WTC11 (cell line): Measurements from ENCODE around the gene TCF12. TPM values are rescaled to one million over a fixed set of nuclear protein-coding genes. Genes with fewer than 3 reads are reported as not detected.

Experiments
- ATAC-seq: fragments of 200-7000 bp; cut with Tn5 transposase; 2 replicates; pipeline ENCODE4 v1.10.0; 2021; ENCODE audit warnings: mild to moderate bottlenecking, moderate library complexity
- Bru-seq: library from RNA; stranded (reverse); fragments of 400-500 nt; gene quantifications from one replicate; lab custom pipeline; 2021; lab: Mats Ljungman, UMichigan
- CTCF ChIA-PET: fragments of 300-600 bp; sonication (Branson Sonifier 250); formaldehyde crosslinking; loops from one replicate; lab custom pipeline; 2021; ENCODE audit warnings: antibody characterized with exemption; lab: Charles Lee
- POLR2A ChIA-PET: fragments of 350-600 bp; sonication (Branson Sonifier 250); formaldehyde crosslinking; loops from one replicate; lab custom pipeline; 2021; ENCODE audit warnings: antibody characterized with exemption; lab: Charles Lee
- DNase-seq: peaks from one replicate; pipeline ENCODE4 v3.0.0; 2021; ENCODE audit warnings: low spot score
- H3K27ac Mint-ChIP-seq: 2 replicates; pipeline ENCODE4 v1.8.0; 2021; ENCODE audit warnings: mixed read lengths
- H3K27me3 Mint-ChIP-seq: 2 replicates; pipeline ENCODE4 v1.8.0; 2021; ENCODE audit warnings: low read depth, mild to moderate bottlenecking, moderate library complexity, mixed read lengths
- H3K36me3 Mint-ChIP-seq: 2 replicates; pipeline ENCODE4 v1.8.0; 2021; ENCODE audit warnings: mixed read lengths
- H3K4me1 Mint-ChIP-seq: 2 replicates; pipeline ENCODE4 v1.8.0; 2022; ENCODE audit warnings: mixed read lengths
- H3K4me3 Mint-ChIP-seq: 2 replicates; pipeline ENCODE4 v1.8.0; 2021; ENCODE audit warnings: mild to moderate bottlenecking, moderate library complexity, mixed read lengths
- H3K9me3 Mint-ChIP-seq: 2 replicates; pipeline ENCODE4 v1.8.0; 2021; ENCODE audit warnings: mixed read lengths
- ARID4B ChIP-seq: sonication (generic); formaldehyde crosslinking; IDR thresholded peaks from 2 replicates; pipeline ENCODE4 v1.8.0; 2023; ENCODE audit warnings: missing genetic modification reagents, mild to moderate bottlenecking, borderline replicate concordance
- ATF2 ChIP-seq: sonication (generic); formaldehyde crosslinking; IDR thresholded peaks from 2 replicates; pipeline ENCODE4 v1.8.1; 2022; ENCODE audit warnings: low read depth, missing genetic modification reagents, borderline replicate concordance
- E2F5 ChIP-seq: sonication (generic); formaldehyde crosslinking; IDR thresholded peaks from 2 replicates; pipeline ENCODE4 v1.8.1; 2022; ENCODE audit warnings: mild to moderate bottlenecking, moderate library complexity, missing genetic modification reagents
- ETV6 ChIP-seq: sonication (generic); formaldehyde crosslinking; IDR thresholded peaks from 2 replicates; pipeline ENCODE4 v1.8.1; 2022; ENCODE audit warnings: mild to moderate bottlenecking, missing genetic modification reagents
- FOXK1 ChIP-seq: sonication (generic); formaldehyde crosslinking; IDR thresholded peaks from 2 replicates; pipeline ENCODE4 v1.8.0; 2022; ENCODE audit warnings: mild to moderate bottlenecking, moderate library complexity, missing genetic modification reagents
- IRF2 ChIP-seq: sonication (generic); formaldehyde crosslinking; IDR thresholded peaks from 2 replicates; pipeline ENCODE4 v1.8.0; 2022; ENCODE audit warnings: low read depth, missing genetic modification reagents, borderline replicate concordance
- MYBL2 ChIP-seq: sonication (generic); formaldehyde crosslinking; IDR thresholded peaks from 2 replicates; pipeline ENCODE4 v1.8.1; 2023; ENCODE audit warnings: mild to moderate bottlenecking, moderate library complexity, missing genetic modification reagents
- PRDM15 ChIP-seq: sonication (generic); formaldehyde crosslinking; IDR thresholded peaks from 2 replicates; pipeline ENCODE4 v1.8.0; 2022; ENCODE audit warnings: missing genetic modification reagents
- PRRX2 ChIP-seq: fragments of 250-450 bp; sonication (Bioruptor Pico); IDR thresholded peaks from 2 replicates; pipeline ENCODE4 v1.8.0; 2021; ENCODE audit warnings: mild to moderate bottlenecking
- RELA ChIP-seq: sonication (generic); formaldehyde crosslinking; IDR thresholded peaks from 2 replicates; pipeline ENCODE4 v1.8.1; 2022; ENCODE audit warnings: missing genetic modification reagents, mild to moderate bottlenecking, borderline replicate concordance
- RORB ChIP-seq: fragments of 250-450 bp; sonication (Bioruptor Pico); IDR thresholded peaks from 2 replicates; pipeline ENCODE4 v1.9.0; 2021; ENCODE audit warnings: mild to moderate bottlenecking
- SMAD3 ChIP-seq: sonication (generic); formaldehyde crosslinking; IDR thresholded peaks from 2 replicates; pipeline ENCODE4 v1.8.0; 2022; ENCODE audit warnings: missing genetic modification reagents, mild to moderate bottlenecking, borderline replicate concordance
- SP1 ChIP-seq: sonication (generic); formaldehyde crosslinking; conservative IDR thresholded peaks from 2 replicates; pipeline ENCODE4 v1.8.1; 2022; ENCODE audit warnings: missing genetic modification reagents
- TEAD1 ChIP-seq: sonication (generic); formaldehyde crosslinking; IDR thresholded peaks from 2 replicates; pipeline ENCODE4 v1.8.0; 2022; ENCODE audit warnings: mild to moderate bottlenecking, missing genetic modification reagents
- ZBTB21 ChIP-seq: sonication (generic); formaldehyde crosslinking; IDR thresholded peaks from 2 replicates; pipeline ENCODE4 v1.8.1; 2023; ENCODE audit warnings: mild to moderate bottlenecking, missing genetic modification reagents, borderline replicate concordance
- ZBTB43 ChIP-seq: sonication (generic); formaldehyde crosslinking; IDR thresholded peaks from 2 replicates; pipeline ENCODE4 v1.8.1; 2023; ENCODE audit warnings: mild to moderate bottlenecking, missing genetic modification reagents
- ZNF219 ChIP-seq: sonication (generic); formaldehyde crosslinking; IDR thresholded peaks from 2 replicates; pipeline ENCODE4 v1.8.0; 2023; ENCODE audit warnings: missing genetic modification reagents, mild to moderate bottlenecking, borderline replicate concordance
- ZNF281 ChIP-seq: sonication (generic); formaldehyde crosslinking; IDR thresholded peaks from 2 replicates; pipeline ENCODE4 v1.8.0; 2023; ENCODE audit warnings: mild to moderate bottlenecking, missing genetic modification reagents
- long read RNA-seq, 3 experiments: library from RNA in 1 of 3; library from capped mRNA in 1 of 3; library from polyadenylated mRNA in 1 of 3; unstranded in 2 of 3; stranded (forward) in 1 of 3; transcript quantifications; one replicate each; pipeline ENCODE4 v2.0.0, GENCODE V29; 2021
- total RNA-seq: library from RNA; stranded (reverse); gene quantifications from 3 replicates; pipeline ENCODE4 v1.2.3, GENCODE V29; 2021

Gene TCF12
- total RNA-seq: 73.2 to 92.9 TPM (median 81.3 TPM) in 3 replicates
- percentile 89 among the genes with signal in this experiment for Bru-seq, nascent RNA
- long read RNA-seq, experiment 1, full-length matches to known transcripts: 146 of 276 reads
- long read RNA-seq, experiment 1, partial matches to known transcripts: 60 of 276 reads
- long read RNA-seq, experiment 1, other reads (novel, unspliced or antisense): 70 of 276 reads
- long read RNA-seq, experiment 2, full-length matches to known transcripts: 15 of 66 reads
- long read RNA-seq, experiment 2, partial matches to known transcripts: 16 of 66 reads
- long read RNA-seq, experiment 2, other reads (novel, unspliced or antisense): 35 of 66 reads
- long read RNA-seq, experiment 3, partial matches to known transcripts: 5 of 9 reads
- long read RNA-seq, experiment 3, other reads (novel, unspliced or antisense): 3 of 9 reads

- ATAC-seq: peak; percentile 93
- peak within 1 kb of the TSS; percentile 86 for H3K4me3 Mint-ChIP-seq
- DNase-seq: peak; percentile 96
- H3K27me3 Mint-ChIP-seq: peaks cover 17% of the 10 kb centered on the region
- POLR2A ChIA-PET: interaction anchor here (0.6 to 1.7 kb wide), 3 partner anchors 10 to 185 kb away, joined by 3 to 25 read pairs (median 5); partner anchors contain the start of gene ZNF280D
- peaks cover 14% of the 10 kb centered on the region for H3K9me3 Mint-ChIP-seq
- H3K36me3 Mint-ChIP-seq: peaks cover 28% of the 10 kb centered on the region
- CTCF ChIA-PET: interaction anchor here (0.6 to 1.1 kb wide), 6 partner anchors 26 to 427 kb away, joined by 3 to 6 read pairs (median 3); no protein-coding TSS in a partner anchor
- no peak within 1 kb of the TSS for H3K27ac Mint-ChIP-seq
- peaks cover 37% of the 10 kb centered on the region for H3K4me1 Mint-ChIP-seq
- TF ChIP-seq SP1 (CRISPR knock-in tag): peak; percentile 95
- peak; percentile 77 for TF ChIP-seq ARID4B (CRISPR knock-in tag)
- 0 out of 2 replicates have a peak, but pooled peaks have one; percentile 48 for TF ChIP-seq IRF2 (CRISPR knock-in tag)
- TF ChIP-seq ZBTB43 (CRISPR knock-in tag): peak; percentile 94
- TF ChIP-seq MYBL2 (CRISPR knock-in tag): peak; percentile 90
- peak; percentile 94 for TF ChIP-seq ETV6
- TF ChIP-seq RELA (CRISPR knock-in tag): 0 out of 2 replicates have a peak, but pooled peaks have one; percentile 37
- TF ChIP-seq SMAD3: peak; percentile 15; the same call in 1 of the 2 replicates
- peak; percentile 83 for TF ChIP-seq FOXK1
- no peak for TF ChIP-seq RORB (CRISPR knock-in tag)
- peak; percentile 96 for TF ChIP-seq E2F5 (CRISPR knock-in tag)
- TF ChIP-seq ATF2 (CRISPR knock-in tag): 0 out of 2 replicates have a peak, but pooled peaks have one; percentile 38
- 0 out of 2 replicates have a peak, but pooled peaks have one; percentile 44 for TF ChIP-seq PRRX2 (CRISPR knock-in tag)
- 0 out of 2 replicates have a peak, but pooled peaks have one; percentile 34 for TF ChIP-seq ZBTB21 (CRISPR knock-in tag)
- peak; percentile 47; the same call in 1 of the 2 replicates for TF ChIP-seq PRDM15
- TF ChIP-seq ZNF219 (CRISPR knock-in tag): peak; percentile 82; the same call in 1 of the 2 replicates
- TF ChIP-seq TEAD1 (CRISPR knock-in tag): peak; percentile 92
- peak; percentile 89; the same call in 1 of the 2 replicates for TF ChIP-seq ZNF281
Measured at GRCh38 chr15:56918046-56918938, at the start of gene TCF12. TSS of gene TCF12 (plus strand) at chr15:56918644. CDS start at chr15:56919914, 1,270 bp downstream.
